T-helper 2 cell (primary cell): ENCODE results near the gene KCNQ4.

Experiments used
- DNase-seq, 5 experiments: peaks; one replicate each; pipeline versions ENCODE4 v3.0.0 to v3.0.0-alpha.2; 2012 to 2022

KCNQ4 gene

GRCh38 chr1:40777224-40777970, 6.2 kb upstream of the KCNQ4 start:
- DNase-seq, result no peak

DNA sequence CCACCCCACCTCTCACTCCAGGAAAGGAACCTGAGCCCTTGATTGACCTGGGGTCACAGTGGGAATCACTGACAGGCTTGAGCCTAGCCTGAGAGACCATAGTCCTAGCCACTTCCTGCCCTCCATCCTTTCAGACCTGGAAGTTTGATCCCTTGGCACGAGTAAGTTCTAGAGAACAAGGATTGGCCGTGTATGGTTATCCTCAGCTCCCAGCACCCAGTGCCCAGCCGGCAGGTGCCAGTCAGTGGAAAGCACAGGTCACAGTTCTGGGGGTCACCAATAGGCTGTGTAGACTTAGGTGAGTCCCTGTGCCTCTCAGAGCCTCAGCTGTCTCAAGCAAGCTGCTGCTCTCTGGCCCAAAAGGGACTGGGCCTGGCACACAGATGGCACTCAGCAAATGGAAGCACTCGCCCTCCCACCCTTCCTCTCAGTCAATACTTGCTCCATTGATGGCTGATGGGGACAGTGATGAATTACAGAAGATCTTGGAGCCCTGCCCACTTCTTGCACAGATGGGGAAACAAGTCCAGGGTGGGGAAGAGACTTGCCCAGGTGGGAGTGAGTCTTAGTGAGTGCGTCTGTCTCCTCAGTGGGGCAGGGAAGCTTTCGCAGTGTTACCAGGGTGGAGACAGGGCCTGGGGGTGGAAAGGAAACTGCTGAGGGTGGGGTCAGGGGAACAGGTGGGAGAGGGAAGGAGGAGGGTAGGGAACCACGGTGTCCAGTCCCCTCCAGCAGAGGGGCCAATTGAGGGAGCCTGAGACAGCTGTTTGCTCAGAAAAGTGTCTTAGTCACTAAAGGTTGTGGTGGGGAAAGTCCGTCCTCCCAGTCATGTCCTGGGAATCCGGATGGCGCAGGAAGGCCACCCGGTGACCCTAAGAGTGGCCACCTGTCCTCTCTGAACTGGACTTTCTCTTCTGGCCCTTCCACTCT, 2.6 kb upstream of the KCNQ4 start:
- DNase-seq, result no peak

DNA sequence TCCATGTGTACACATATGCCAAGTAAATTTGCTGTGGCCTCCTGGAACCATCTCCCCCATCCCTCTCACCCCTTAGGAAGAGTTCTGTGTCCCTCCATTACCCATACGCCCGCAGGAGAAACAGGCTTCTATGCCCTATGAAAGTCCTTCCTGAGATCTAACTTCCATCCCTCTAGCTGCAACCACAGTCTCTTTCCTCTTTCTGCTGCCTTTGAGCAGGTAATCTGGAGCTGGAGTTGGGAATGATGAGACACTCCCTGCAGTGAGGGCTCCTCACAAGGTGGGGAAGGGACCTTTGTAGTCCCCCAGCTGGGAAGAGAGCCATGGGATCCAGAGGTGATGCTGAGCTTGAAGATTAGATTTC, 2.0 kb upstream of the KCNQ4 start:
- no peak for DNase-seq

DNA sequence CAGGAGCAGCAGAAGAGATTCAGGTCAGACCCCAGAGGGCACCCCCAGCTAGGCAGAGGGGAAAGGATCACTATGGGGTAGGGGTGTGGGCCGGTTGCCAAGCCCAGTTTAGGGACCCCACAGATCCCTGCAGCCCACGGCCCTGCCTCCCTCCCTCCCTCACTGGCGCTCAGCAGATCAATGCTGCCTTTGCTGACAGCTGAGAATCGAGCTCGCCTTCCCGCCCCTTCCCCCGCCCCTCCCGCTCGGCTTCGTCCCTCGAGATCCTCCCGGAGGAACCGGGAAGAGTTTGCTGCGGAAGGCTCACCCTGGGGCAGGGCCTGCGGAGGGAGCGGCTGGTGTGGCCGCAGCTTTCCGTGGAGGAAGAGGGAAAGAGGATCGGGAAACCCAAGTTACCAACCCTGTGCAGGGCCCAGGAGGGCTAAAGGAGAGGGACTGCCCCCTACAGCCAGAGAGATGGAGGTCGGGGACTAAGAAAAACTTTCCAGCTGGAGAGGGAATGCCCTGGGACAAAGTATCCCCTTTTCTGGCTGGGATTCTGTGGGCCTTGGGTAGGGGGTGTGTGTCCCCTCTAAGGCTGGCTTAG, 1.1 kb upstream of the KCNQ4 start:
- no peak for DNase-seq

DNA sequence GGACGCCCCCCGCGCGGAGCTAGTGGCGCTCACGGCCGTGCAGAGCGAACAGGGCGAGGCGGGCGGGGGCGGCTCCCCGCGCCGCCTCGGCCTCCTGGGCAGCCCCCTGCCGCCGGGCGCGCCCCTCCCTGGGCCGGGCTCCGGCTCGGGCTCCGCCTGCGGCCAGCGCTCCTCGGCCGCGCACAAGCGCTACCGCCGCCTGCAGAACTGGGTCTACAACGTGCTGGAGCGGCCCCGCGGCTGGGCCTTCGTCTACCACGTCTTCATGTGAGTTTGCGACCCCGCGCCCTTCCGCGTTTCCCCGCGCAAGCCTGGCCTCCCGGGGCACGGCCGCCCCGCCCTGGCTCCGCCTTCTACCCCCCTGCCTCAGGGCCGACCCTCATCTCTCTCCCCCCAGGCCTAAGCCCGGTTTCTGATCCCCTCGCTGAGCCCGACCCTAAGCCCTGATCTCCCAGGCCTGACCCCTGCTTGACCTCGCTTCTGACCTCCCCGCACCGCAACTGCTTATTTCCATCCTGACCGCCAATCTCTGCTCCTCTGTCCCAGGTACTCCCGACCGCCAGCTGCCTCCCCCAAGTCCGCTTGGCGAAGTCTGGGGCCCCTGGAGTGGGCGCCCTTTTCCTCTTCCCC, 669 bp downstream of the KCNQ4 start:
- peak in 1 of 5 experiments; percentile 19 for DNase-seq

DNA sequence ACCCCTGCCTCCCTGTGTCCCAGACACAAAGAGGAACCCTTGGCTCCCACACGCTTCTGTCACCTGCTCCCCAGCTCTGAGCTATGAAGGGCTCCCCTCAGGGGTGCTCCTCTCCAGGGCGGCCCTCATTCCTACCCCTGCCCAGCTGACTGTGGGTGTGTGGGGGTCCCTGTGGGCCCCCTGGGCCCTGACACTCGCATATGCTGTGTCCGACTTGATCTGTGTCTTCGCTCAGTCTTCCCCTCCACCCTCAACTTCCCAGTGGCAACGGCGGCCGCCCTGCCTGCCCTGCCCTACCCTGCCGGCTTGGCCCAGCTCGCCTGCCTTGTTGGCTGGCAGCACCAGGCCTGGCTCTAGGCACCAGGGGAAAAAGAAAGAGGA, 1.2 kb downstream of the KCNQ4 start:
- no peak for DNase-seq

DNA sequence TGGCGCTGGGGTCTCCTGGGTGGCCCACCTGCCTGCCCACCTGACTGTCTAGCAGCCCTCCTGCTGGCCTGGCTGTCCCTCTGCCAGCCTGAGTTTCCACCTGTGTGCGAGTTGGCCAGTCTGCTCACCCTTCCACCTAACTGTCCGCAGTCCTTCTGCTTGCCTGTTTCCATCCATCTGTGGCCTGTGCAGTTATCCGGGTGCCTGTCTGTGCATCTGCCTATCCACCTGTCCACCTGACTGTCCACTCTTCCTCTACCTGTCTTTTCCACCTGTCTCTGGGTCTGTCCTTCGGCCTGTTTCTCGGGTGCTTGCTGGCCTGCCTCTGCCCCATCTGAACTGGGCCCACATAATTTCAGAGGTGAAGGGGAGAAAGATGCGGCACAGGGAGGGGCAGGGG, 1.9 kb downstream of the KCNQ4 start:
- no peak for DNase-seq

DNA sequence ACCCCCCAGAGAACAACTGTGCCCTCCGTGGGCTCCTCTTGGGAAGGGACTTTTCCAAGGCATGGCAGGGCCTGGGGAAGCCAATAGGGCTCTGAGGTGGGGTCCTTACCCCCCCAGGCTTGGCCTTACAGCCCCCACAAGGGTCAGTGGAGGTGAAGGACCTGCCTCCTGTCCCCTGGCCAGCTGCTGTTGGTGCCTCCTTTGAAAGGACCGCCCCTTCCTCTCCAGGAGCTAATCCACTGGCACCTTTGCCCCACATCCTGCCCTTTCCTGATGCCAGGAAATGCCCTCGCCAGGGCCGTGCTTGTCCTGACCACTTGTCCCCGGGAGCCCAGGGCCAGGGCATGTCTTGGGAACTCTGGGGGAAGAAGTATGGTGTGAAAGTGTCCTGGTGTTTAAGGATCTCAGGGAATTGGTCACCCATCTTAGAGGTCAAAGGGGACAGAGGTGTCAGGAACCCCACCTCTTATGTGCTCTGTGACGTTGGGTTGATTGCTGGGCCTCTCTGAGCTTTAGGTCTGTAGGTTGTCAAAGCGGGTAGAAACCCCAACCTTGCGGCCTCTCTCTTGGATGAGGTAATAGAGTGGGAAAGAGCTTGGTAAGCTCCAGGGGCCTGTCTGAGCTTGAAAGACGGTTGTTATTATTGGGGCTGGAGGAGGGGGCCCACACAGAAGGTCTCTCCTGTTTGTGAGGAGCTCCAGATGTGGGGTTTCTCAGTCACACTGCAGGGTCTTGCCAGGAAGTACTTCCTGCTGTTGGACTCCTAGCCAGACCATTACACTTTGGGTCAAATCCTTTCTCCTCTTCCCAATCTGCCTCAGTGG, 2.8 kb downstream of the KCNQ4 start:
- DNase-seq, result no peak

DNA sequence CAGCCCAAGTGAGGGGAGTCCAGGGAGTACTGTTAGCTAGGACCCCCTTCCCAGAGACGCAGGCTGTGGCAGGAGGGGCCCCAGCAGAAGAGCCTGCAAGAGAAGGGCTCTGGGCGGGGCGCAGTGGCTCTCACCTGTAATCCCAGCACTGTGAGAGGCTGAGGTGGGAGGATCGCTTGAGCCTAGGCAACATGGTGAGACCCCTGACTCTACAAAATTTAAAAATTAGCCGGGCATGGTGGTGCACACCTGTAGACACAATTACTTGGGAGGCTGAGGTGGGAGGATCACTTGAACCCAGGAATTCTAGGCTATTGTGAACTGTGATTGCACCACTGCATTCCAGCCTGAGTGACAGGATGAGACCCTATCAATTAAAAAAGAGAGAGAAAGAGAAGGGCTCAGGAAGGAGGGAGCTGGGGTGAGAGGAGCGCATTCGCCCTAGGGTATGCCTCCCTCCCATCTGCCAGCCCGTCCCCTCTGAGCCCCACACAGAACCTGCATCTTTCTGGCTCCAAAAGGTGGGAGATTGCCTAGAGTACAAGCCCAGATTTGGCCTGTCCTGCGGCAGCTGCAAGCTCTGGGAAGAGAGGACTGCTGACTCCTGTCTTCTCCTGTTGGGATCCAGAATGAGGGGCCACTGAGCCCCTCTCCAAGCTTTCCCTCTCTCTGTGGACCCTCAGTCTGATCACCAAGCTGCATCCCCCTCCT, 3.6 kb downstream of the KCNQ4 start:
- DNase-seq, result no peak

- DNase-seq, result no peak
These were observed 4.4 kb downstream of the KCNQ4 start for GRCh38 chr1:40787737-40788560.

DNA sequence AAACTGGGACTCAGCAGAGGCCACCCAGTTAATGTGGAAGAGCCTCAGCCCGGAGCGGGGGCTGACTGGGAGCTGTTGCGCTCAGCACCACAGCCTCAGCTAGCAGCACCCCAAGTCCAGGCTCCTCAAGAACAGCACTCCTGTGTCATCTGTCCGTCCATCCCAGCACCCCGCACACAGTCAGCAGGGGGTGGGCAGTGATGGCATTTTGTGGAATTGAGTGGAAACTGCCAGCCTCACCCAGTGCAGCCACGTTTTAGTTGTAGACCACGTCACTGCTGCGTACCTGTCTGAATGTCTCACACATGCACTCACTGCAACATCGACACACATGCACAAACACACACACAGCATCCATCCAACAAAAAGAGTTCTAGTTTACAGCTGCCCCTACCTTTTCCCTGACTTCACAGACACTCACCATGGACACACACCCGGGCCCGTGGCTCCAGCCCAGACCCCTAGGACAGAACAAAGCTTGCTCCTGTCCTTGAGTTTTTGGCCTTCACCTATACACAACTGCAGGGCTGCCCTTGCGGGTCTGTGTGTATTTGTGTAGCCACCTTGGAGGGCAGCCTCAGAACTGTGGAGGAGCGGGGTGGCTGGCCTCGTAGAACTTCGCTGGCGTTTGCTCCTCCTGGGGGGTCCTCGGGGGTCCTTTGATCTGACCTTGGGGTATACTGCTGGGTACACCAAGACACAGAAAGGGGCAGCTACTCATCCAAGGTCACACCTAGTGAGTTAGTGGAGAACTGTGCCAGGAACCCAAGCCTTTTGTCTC, 5.2 kb downstream of the KCNQ4 start:
- no peak for DNase-seq

- DNase-seq, result no peak
These were observed 5.7 kb downstream of the KCNQ4 start for GRCh38 chr1:40789342-40789598.

DNA sequence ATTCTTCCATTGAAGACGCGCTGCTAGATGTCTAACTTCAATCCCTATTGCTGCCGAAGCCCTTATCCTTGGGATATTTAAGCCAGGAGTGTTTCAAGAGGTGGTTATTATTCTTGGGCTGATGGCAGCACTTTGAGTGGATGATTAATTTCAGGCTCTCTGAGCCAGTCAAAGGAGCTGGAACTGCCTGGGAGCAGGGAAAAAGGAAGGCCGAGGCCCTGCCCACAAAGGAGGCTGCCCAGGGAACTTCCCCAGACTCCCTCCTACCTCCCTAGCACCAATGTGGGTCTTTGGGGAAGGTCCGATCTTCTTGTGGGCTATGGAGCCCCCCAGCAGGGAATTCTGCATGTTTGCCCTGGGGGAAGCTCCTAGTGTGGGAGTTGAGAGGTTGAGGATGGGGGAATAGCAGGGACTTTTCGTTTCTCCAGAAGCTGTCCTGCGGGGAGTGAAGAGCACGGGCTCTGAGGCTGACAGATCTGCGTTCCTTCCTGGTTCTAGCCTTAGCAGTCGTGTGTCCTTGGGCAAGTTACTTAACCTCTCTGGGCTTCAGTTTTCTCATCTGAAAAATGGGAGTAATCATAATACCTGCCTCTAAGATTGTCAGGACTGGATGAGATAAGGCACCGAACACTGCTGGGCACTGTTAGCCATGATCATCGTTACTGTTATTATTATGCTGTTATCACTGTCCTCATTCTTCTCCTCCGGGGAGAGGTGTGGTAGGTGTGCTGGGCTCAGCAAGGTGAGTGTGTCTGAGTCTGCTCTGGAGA, 6.3 kb downstream of the KCNQ4 start:
- DNase-seq, result no peak

DNA sequence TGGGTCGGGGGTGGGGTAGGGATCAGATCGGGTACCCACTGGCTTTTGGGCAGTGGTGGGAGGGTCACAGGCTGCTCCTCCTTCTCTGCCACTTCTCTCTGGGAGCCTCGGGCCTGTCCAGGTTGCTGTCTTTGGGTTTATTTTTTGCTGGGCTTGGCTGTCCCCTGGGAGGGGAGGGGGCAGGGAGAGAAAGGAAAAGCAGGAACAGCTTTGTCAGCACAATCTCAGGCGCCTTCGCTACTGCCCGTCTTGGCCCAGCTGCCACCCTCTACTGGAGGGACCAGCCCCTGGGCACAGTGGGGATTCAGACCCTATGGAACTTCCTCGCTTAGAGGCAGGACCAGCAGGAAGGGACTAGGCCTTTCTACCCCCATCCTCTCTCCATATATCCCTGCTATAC, 8.4 kb downstream of the KCNQ4 start:
- no peak for DNase-seq

- no peak for DNase-seq
These were observed 10.0 kb downstream of the KCNQ4 start for GRCh38 chr1:40793617-40794016.

DNA sequence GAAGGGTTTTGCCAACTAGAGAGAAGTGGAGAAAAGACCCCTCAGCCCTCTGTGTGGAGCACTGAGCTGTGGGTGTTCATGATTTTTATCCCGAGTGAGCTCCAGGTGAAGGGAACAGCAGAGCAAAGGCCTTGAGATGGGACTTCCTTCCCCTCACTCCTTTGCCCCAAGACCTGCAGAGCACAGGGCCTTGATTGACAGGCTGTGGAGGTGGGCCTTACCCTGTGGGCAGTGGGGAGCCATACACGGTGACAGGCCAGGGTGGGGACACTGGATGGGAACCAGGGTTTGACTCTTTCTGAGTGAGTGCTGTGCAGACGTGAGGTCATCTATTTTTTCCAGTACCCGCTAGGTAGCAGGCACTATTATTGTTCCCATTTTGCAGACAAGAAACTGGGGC, 10.5 kb downstream of the KCNQ4 start:
- DNase-seq, result no peak

DNA sequence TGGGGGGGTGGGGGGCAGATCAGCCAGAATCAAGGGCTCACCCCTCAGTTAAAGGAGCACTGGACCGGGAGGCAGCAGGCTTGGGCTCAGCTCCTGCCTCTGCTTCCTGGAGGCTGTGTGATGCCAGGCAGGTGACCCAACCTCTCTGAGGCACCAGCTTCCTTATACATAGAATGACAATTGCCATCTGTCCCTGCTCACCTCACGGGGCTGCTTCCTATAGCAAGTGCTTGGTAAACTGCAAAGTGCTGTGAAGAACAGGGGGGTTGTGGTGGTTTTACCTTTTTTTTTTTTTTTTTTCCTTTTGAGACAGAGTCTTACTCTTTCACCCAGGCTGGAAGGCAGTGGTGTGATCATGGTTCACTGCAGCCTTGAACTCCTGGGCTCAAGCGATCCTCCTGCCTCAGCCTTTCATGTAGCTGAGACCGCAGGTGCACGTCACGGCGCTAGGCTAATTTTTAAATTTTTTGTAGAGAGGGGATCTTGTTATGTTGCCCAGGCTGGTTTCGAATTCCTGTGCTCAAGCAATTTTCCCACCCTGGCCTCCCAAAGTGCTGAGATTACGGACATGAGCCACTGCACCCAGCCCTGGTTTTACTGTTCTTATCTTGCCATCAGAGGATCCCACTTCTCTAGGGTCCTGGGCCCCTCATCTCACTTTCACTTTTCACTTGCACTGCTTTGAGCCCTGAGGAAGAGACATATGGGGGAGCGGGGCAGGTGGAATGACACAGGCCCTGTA, 11.6 kb downstream of the KCNQ4 start:
- DNase-seq, result peak in 1 of 5 experiments; percentile 21

GRCh38 chr1:40795811-40796586, 12.4 kb downstream of the KCNQ4 start:
- DNase-seq, result peak in 1 of 5 experiments; percentile 34
